Measurements from ENCODE around the gene AK8. TPM values are rescaled to one million over a fixed set of nuclear protein-coding genes. Genes with fewer than 3 reads are reported as not detected.

AK8 gene
- total RNA-seq, 1 donor from 2014 or later = not detected

- intact Hi-C loops (cut with micrococcal nuclease) = no loop called here
Measured at GRCh38 chr9:132846109-132846917, 31.8 kb downstream of the AK8 start.

GRCh38 chr9:132842124-132843044, 35.7 kb downstream of the AK8 start:
- H3K36me3 Mint-ChIP-seq (ENCODE audit: low read depth) = no peaks in the 10 kb centered on the region
- no peak overlapping the region for H3K4me3 Mint-ChIP-seq
- no peaks in the 10 kb centered on the region for H3K4me1 Mint-ChIP-seq (ENCODE audit: low read depth)
- no peak for DNase-seq (ENCODE audit: low spot score)
- intact Hi-C loops (cut with micrococcal nuclease) = no loop called here
- H3K27me3 Mint-ChIP-seq (ENCODE audit: insufficient read depth) = peaks cover 3% of the 10 kb centered on the region
- H3K9me3 Mint-ChIP-seq = no peaks in the 10 kb centered on the region
- H3K27ac Mint-ChIP-seq = no peak overlapping the region

More at GRCh38 chr9:132846109-132846917, 31.8 kb downstream of the AK8 start:
- Mint-ChIP-seq H3K4me3 (no peak overlapping the region), H3K36me3 (ENCODE audit: low read depth) (no peaks in the 10 kb centered on the region), H3K9me3 (no peaks in the 10 kb centered on the region), H3K27ac (no peak overlapping the region), H3K27me3 (ENCODE audit: insufficient read depth) (peaks cover 3% of the 10 kb centered on the region), H3K4me1 (ENCODE audit: low read depth) (peaks cover 22% of the 10 kb centered on the region)
- DNase-seq (ENCODE audit: low spot score) = no peak

DNA sequence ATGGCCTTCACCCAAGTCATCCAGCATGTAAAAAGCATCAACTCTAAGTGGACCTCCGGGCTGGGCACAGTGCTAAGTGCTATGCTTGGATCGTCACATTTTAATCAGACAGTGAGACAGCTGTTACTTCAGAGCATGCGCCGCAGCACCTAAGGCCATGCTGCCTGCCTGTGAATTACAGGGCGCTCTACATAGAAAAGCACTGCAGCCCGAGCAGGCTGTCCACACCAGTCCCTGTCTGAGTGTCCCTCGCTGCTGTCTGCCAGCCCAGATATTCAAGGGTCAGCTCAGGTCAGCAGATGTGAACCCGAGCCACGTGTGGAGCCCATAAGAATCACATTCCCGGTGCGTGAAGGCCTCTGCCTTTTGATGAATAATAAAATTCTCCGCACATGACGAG, 37.1 kb downstream of the AK8 start:
- Mint-ChIP-seq H3K36me3 (ENCODE audit: low read depth) (no peaks in the 10 kb centered on the region), H3K9me3 (no peaks in the 10 kb centered on the region), H3K27me3 (ENCODE audit: insufficient read depth) (peaks cover 3% of the 10 kb centered on the region), H3K4me1 (ENCODE audit: low read depth) (no peaks in the 10 kb centered on the region), H3K27ac (no peak overlapping the region), H3K4me3 (no peak overlapping the region)
- intact Hi-C loops (cut with micrococcal nuclease) = no loop called here
- no peak for DNase-seq (ENCODE audit: low spot score)

DNA sequence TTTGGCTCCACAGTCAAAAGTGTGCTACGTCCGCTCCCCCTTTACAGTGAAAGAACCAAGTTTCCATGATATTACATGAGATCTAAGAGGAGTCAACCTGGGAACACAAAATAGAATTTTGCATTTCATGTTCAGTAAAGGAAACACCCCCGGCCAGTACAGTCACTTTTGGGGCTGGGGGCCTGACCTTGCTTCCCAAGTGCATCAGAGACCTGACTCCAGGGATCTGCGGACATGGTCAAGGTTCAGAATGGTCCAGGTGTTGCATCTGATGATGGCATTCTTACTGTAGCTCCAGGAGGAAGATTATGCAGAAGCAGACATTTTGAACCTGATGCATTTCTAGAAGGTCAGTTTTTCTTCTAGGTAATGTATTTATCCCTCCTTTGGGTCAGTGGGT, 39.8 kb downstream of the AK8 start:
- no peaks in the 10 kb centered on the region for H3K4me1 Mint-ChIP-seq (ENCODE audit: low read depth)
- no peaks in the 10 kb centered on the region for H3K36me3 Mint-ChIP-seq (ENCODE audit: low read depth)
- no peak for DNase-seq (ENCODE audit: low spot score)
- intact Hi-C loops (cut with micrococcal nuclease) = no loop called here
- no peak overlapping the region for H3K27ac Mint-ChIP-seq
- H3K27me3 Mint-ChIP-seq (ENCODE audit: insufficient read depth) = peaks cover 2% of the 10 kb centered on the region
- no peak overlapping the region for H3K4me3 Mint-ChIP-seq
- no peaks in the 10 kb centered on the region for H3K9me3 Mint-ChIP-seq

DNA sequence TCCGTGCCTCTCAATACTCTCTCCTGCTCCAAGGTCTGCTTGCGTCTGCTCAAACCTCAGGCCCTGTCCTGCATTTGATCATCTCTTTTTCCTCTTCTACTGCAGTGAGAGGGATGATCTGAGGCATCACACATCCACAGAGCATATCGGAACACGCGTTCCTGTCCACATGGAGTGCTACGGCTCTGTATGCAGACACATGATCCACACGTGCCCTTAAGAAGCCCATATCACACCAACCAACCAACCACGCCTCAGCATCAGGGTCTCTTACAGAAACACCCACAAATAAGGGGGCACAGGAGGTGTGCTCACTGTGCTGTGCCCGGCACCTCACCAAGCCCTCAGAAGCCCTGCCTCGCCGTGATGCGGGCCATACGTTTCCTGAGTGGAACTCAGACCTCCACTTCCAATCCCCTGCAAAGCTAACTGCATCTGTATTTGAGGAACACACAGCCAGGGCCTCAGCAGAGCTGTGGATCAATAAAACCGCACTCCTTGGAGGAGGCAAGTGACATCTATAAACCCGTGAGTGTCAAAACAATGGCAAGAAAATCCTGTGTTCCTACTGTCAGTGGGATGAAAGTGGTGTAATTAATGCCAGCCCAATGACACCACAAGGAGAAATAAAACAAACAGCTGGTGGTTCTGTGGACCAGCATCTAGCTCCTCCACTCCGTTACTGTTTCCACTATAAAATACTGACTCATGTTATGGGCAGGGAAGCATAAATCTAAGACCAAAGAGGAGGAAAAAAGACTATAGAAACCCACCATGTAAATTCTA, 40.4 kb downstream of the AK8 start:
- no peak overlapping the region for H3K4me3 Mint-ChIP-seq
- no peak overlapping the region for H3K27ac Mint-ChIP-seq
- peaks cover 2% of the 10 kb centered on the region for H3K27me3 Mint-ChIP-seq (ENCODE audit: insufficient read depth)
- H3K9me3 Mint-ChIP-seq = no peaks in the 10 kb centered on the region
- no peak for DNase-seq (ENCODE audit: low spot score)
- no peaks in the 10 kb centered on the region for H3K36me3 Mint-ChIP-seq (ENCODE audit: low read depth)
- no peaks in the 10 kb centered on the region for H3K4me1 Mint-ChIP-seq (ENCODE audit: low read depth)
- intact Hi-C loops (cut with micrococcal nuclease) = no loop called here

- peaks cover 11% of the 10 kb centered on the region for H3K27me3 Mint-ChIP-seq (ENCODE audit: insufficient read depth)
- H3K9me3 Mint-ChIP-seq = no peaks in the 10 kb centered on the region
- H3K27ac Mint-ChIP-seq = no peak overlapping the region
- intact Hi-C loops (cut with micrococcal nuclease) = no loop called here
- no peak overlapping the region for H3K4me3 Mint-ChIP-seq
- no peak for DNase-seq (ENCODE audit: low spot score)
- no peaks in the 10 kb centered on the region for H3K4me1 Mint-ChIP-seq (ENCODE audit: low read depth)
- no peaks in the 10 kb centered on the region for H3K36me3 Mint-ChIP-seq (ENCODE audit: low read depth)
Measured at GRCh38 chr9:132834343-132834742, 43.7 kb downstream of the AK8 start.

DNA sequence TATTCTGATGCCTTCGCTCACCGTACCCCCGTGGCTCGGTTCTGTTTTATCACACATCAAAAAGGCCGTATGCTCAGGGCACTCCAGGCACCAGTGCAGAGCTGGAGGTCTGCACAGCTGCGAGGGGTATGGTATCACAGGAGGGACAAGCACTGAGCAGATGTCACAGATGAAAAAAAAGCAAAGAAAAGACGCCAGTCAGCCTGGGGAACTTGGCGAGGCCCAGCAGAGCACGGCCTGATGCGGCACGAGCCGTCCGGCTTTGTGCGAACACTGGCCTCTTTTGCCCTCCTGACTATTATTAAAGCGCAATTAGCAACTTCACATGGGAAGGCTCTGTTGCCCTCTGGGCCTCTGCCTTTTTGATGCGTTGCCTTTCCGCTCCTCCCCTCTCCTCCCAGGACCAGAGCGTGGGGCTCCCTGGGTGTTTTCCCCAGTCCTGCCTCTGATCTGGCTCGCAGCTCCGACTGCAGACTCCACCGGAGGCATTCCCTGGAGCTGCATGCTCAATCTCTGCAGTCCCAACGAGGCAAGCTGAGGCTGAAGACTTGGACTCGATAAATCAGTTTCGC, 44.4 kb downstream of the AK8 start:
- Mint-ChIP-seq H3K9me3 (no peaks in the 10 kb centered on the region), H3K4me3 (no peak overlapping the region), H3K27me3 (ENCODE audit: insufficient read depth) (peaks cover 11% of the 10 kb centered on the region), H3K4me1 (ENCODE audit: low read depth) (no peaks in the 10 kb centered on the region), H3K27ac (no peak overlapping the region), H3K36me3 (ENCODE audit: low read depth) (no peaks in the 10 kb centered on the region)
- no peak for DNase-seq (ENCODE audit: low spot score)
- intact Hi-C loops (cut with micrococcal nuclease) = no loop called here

- H3K27me3 Mint-ChIP-seq (ENCODE audit: insufficient read depth) = peaks cover 11% of the 10 kb centered on the region
- H3K9me3 Mint-ChIP-seq = no peaks in the 10 kb centered on the region
- intact Hi-C loops (cut with micrococcal nuclease) = no loop called here
- H3K4me3 Mint-ChIP-seq = no peak overlapping the region
- H3K36me3 Mint-ChIP-seq (ENCODE audit: low read depth) = no peaks in the 10 kb centered on the region
- no peaks in the 10 kb centered on the region for H3K4me1 Mint-ChIP-seq (ENCODE audit: low read depth)
- DNase-seq (ENCODE audit: low spot score) = no peak
- H3K27ac Mint-ChIP-seq = no peak overlapping the region
Measured at GRCh38 chr9:132832171-132832881, 45.8 kb downstream of the AK8 start.

GRCh38 chr9:132828201-132828770, 49.8 kb downstream of the AK8 start:
- intact Hi-C loops (cut with micrococcal nuclease) = no loop called here
- Mint-ChIP-seq H3K36me3 (ENCODE audit: low read depth) (no peaks in the 10 kb centered on the region), H3K9me3 (no peaks in the 10 kb centered on the region), H3K27me3 (ENCODE audit: insufficient read depth) (peaks cover 17% of the 10 kb centered on the region), H3K4me1 (ENCODE audit: low read depth) (no peaks in the 10 kb centered on the region), H3K4me3 (no peak overlapping the region), H3K27ac (no peak overlapping the region)
- DNase-seq (ENCODE audit: low spot score) = no peak

DNA sequence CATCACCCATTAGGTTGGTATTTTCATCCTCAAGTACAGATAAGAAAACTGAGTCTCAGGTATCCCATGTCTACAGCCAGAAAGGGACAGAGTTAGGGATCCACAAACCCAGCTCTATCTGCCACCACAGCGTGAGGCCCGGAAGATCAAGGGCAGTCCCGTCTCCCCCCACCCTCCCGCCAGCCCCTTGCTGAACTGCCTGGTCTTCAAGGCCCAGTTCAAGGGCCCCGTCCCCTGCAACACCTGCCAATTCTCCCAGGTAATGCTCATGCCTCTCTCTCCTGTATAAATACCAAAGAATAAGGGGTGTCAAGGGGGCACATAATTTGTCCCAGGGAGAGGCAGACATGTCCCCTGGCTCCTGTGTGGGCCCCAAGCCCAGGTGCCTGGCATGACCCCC, 50.7 kb downstream of the AK8 start:
- no peaks in the 10 kb centered on the region for H3K9me3 Mint-ChIP-seq
- H3K36me3 Mint-ChIP-seq (ENCODE audit: low read depth) = no peaks in the 10 kb centered on the region
- no peak overlapping the region for H3K27ac Mint-ChIP-seq
- intact Hi-C loops (cut with micrococcal nuclease) = no loop called here
- no peak overlapping the region for H3K4me3 Mint-ChIP-seq
- peaks cover 17% of the 10 kb centered on the region for H3K27me3 Mint-ChIP-seq (ENCODE audit: insufficient read depth)
- no peaks in the 10 kb centered on the region for H3K4me1 Mint-ChIP-seq (ENCODE audit: low read depth)
- no peak for DNase-seq (ENCODE audit: low spot score)

DNA sequence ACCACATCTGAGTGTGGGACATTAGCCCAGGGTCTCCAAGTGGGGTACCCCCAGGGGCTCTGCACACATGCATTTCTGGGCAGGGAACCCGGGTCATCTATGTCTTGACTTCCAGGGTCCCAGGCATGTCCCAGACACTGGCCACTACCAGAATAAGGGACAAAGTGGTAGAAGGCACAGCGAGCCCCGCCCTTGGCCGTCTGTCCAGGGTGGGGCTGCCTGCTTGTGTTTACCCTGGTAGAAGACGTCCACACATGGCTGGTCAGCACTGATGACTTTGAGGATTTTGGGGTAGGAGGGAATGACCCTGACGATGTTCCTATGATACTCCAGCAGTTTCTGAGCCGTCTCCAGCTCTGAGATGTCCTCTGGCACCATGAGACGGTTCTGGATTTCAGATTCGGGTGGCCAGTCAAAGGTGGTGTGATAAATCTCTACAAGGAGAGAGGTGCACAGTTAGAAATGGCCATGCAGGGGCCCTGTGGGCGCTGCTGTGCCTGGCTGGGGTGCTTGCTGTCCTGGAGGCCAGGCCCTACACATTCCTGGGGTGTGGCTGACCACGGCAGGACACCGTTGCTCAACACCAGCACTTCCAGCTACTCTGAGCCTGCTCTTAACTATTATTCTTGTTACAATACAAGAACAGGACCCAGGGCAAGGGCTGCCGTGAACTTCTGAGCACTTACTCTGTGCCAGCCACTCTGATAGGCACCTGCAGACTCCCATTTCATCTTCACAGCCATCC, 51.3 kb downstream of the AK8 start:
- Mint-ChIP-seq H3K27me3 (ENCODE audit: insufficient read depth) (peaks cover 17% of the 10 kb centered on the region), H3K27ac (no peak overlapping the region), H3K4me3 (no peak overlapping the region), H3K36me3 (ENCODE audit: low read depth) (no peaks in the 10 kb centered on the region), H3K4me1 (ENCODE audit: low read depth) (no peaks in the 10 kb centered on the region), H3K9me3 (no peaks in the 10 kb centered on the region)
- no peak for DNase-seq (ENCODE audit: low spot score)
- intact Hi-C loops (cut with micrococcal nuclease) = no loop called here

All from activated T-helper 1 cell treated with anti-CD3 and anti-CD28 coated beads, Interleukin-12 subunit alpha, Interleukin-12 subunit beta, Interleukin-2, Interleukin-4 antibody, amounts not matched to agents 30 ng/mL and 10 ng/mL and 1 ng/mL, durations not matched to agents 14 hours and 24 hours and 36 hours (primary cell).